Activated naive CD4-positive, alpha-beta T cell treated with Interleukin-2 at 50 U/mL for 16 hours (primary cell): ENCODE results near the gene ANTKMT.

Source experiments
- DNase-seq: peaks from one replicate; pipeline ENCODE4 v3.0.0-alpha.2; 2020

Gene ANTKMT, protein sequence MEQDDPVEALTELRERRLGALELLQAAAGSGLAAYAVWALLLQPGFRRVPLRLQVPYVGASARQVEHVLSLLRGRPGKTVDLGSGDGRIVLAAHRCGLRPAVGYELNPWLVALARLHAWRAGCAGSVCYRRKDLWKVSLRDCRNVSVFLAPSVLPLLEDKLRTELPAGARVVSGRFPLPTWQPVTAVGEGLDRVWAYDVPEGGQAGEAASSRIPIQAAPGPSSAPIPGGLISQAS

DNA sequence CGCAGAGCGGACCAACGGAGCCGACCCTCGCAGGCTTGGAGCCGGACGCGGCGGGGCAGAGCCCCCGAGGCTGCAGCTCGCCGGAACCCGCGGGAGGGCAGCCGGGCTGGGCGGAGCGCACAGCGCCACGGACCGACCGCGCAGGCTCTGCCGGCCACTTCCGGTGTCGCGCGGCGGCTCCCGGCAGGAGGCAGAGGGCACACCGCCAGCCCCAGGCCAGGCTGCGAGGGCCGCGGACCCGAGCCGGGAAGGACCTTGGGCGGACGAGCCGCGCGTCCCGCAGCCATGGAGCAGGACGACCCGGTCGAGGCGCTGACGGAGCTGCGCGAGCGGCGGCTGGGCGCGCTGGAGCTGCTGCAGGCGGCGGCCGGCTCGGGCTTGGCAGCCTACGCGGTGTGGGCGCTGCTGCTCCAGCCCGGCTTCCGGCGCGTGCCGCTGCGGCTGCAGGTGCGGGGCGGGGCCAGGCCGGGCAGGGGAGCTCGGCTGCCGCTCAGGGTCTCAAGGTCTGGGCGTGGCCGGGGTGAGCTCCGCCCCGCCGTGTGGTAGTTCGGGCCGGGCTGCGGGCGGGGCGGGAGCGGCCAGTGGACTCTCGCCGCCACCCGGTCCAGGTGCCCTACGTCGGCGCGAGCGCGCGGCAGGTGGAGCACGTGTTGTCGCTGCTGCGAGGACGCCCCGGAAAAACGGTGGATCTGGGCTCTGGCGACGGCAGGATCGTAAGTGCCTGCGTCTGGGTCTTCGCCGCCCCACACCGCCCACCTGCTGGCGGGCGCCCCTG is at the start of gene ANTKMT:
Gene ANTKMT (plus strand): TSS at position 157 of the 775 bp plus-strand sequence. CDS start 129 bp downstream, at position 286.
- peak; percentile 72 for DNase-seq

- DNase-seq = no peak
Measured at GRCh38 chr16:671353-672131, 49.4 kb upstream of the ANTKMT start.

DNA sequence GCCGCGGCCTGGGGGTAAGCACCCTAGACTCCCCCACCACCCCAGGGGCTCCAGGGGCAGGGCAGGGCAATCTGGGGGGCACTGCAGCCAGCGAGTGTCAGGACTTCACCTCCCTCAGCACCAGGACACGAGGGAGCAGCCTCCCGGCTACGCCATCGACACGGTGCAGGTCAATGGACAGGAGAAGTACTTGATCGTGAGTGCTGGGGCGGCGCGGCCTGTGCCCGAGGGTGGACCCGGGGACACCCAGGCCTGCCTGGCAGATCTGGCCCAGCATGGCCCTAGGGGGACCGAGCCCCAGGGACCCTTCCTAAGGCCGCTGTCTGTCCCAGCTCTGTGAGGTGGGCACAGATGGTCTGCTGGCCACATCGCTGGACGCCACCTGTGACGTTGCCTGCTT is 48.6 kb upstream of the ANTKMT start:
- no peak for DNase-seq

DNA sequence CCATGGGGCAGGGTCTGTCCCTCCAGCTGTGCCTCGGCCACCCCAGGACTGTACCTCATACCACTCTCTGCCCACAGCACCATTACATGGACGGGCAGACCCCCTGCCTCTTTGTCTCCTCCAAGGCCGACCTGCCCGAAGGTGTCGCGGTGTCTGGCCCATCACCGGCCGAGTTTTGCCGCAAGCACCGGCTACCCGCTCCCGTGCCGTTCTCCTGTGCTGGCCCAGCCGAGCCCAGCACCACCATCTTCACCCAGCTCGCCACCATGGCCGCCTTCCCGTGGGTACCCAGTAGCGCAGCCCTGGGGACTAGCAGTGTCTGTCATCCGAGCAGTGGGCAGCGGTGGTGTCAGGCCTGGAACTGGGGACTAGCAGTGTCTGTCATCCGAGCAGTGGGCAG is 48.1 kb upstream of the ANTKMT start:
- no peak for DNase-seq

- DNase-seq = no peak
Measured at GRCh38 chr16:673399-673991, 47.5 kb upstream of the ANTKMT start.

- no peak for DNase-seq
Measured at GRCh38 chr16:674214-674881, 46.6 kb upstream of the ANTKMT start.

DNA sequence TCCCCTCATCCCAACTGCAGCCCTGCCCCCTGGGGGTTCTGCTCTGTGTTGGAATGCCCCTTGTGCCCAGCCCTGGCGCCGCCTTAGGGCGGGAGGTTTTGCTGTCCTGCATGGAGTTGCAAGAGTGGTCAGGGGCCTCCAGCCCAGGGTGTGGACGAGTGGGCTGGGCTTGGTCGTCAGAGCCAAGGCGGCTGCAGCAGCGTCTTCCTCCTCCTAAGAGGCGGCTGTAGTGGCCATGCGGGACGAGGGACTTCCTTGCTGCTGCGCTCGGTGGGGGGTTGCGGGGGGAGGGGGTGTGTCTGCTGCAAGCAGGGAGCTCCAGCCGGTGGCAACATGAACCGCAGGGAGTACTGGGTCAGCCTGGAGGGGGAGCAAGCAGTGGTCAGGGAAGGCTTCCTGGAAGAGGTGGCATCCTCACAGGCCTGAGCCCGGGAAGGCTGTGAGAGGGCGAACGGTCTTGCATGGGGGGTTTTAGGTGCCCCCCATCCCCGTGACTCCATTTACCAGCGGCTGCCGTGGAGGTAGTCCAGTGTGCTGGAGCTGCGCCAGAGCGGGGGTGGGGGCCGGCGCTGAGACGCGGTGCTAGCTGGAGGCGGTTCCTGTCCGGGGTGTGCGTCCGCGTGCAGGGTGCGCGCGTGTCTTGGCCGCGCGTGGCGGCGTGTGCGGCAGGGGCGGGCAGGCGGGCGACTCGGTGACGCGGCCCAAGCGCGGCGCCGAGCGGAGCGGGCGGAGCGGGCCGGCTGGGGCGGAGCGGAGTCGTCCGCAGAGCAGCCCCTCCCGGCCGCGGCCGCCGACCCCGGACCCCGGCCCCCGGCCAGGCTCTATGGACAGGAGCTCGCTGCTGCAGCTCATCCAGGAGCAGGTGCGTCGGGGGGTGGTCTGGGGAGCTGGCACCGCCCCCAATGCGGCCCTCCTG is 45.7 kb upstream of the ANTKMT start, which contains the start of gene RHBDL1:
Gene RHBDL1 (plus strand): TSS at position 704 of the 916 bp plus-strand sequence. CDS start 120 bp downstream, at position 824.
- DNase-seq = peak; percentile 25

DNA sequence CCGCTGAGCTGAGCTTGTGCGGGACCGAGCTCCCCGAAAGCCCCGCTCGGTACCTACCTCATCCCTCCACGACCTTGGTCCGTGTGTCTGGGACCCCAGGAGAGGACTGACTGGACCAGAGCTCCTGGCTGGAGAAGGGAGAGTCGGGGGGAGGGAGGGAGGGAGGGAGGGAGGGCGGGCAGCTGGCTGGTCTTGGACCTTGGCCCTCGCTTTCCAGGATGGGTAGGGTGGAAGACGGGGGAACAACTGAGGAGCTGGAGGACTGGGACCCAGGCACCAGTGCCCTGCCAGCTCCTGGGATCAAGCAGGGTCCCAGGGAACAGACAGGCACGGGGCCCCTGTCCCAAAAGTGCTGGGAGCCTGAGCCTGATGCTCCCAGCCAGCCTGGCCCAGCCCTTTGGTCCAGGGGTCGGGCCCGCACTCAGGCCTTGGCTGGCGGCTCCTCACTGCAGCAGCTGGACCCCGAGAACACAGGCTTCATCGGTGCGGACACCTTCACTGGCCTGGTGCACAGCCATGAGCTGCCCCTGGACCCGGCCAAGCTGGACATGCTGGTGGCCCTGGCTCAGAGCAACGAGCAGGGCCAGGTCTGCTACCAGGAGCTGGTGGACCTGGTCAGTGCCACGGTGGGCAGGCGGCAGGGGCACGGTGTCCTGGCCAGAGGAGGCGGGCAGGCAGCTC is 44.9 kb upstream of the ANTKMT start:
- no peak for DNase-seq

- no peak for DNase-seq
Measured at GRCh38 chr16:676565-676902, 44.4 kb upstream of the ANTKMT start.

- DNase-seq = peak; percentile 28
Measured at GRCh38 chr16:676913-677312, 44.0 kb upstream of the ANTKMT start.

DNA sequence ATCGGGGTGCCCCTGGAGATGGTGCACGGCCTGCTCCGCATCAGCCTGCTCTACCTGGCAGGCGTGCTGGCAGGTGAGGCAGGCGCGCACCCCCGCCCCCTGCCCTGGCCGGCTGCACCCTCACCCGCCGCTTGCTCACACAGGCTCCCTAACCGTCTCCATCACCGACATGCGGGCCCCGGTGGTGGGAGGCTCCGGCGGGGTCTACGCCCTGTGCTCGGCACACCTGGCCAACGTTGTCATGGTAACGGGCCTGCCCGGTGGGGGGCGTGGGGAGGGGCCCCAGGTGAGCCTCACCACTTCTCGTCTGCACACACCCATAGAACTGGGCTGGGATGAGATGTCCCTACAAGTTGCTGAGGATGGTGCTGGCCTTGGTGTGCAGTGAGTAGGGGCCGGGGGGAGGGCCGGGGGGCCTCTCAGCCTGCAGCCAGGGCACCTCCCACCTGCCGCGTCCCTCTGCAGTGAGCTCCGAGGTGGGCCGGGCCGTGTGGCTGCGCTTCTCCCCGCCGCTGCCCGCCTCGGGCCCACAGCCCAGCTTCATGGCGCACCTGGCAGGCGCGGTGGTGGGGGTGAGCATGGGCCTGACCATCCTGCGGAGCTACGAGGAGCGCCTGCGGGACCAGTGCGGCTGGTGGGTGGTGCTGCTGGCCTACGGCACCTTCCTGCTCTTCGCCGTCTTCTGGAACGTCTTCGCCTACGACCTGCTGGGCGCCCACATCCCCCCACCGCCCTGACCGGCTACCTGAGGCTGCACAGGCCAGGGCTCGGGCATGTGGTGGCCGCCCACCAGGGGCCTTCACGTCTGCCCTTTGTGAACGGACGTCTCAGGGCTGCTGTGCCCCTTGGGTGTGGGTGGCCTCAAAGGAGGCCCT is 43.4 kb upstream of the ANTKMT start:
- no peak for DNase-seq

GRCh38 chr16:678209-678857 is 42.6 kb upstream of the ANTKMT start:
- no peak for DNase-seq

DNA sequence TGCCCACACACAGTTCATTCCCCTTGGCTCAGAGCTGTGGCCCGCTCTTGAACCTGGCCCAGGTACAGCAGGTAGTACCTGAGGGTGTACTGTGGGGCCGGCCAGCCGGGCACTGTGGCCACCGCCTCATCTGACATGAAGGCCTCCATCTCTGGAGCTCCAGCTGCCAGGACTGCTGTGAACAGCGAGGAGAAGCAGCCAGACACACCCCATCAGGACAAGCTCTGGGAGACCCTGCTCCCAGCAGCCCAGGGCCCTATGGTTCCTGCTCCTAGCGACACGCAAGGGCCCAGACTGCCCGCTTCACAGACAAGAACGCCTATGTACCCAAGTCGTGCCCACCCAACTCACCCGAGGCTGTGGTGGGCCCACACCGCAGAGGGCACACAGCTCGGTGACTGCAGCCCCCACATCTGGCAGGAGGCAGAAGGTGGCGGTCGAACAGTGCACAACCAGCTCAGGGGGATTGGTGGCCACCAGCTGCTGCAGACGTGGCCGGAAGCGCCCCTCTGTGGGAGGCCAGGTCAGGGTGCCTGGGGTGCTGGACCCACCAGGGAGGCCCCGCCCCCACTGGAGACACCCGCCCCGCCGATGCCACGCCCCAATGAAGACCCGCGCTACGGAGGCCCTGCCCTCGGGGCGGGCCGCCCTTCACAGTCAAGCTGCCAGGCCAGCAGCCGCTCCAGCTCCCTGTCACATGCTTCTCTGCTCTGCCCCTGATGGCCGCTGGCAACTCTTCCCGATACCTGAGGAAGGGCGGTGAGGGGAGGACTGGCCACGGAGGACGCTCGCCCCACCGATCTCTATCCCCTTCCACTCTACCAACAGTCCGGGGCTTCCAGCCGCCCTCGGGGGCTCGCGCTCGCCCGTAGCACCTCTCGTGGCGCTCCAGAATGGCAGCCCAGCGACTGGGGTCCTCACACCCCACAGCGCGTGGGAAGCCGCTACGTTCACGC is 41.8 kb upstream of the ANTKMT start:
- DNase-seq = peak; percentile 53

DNA sequence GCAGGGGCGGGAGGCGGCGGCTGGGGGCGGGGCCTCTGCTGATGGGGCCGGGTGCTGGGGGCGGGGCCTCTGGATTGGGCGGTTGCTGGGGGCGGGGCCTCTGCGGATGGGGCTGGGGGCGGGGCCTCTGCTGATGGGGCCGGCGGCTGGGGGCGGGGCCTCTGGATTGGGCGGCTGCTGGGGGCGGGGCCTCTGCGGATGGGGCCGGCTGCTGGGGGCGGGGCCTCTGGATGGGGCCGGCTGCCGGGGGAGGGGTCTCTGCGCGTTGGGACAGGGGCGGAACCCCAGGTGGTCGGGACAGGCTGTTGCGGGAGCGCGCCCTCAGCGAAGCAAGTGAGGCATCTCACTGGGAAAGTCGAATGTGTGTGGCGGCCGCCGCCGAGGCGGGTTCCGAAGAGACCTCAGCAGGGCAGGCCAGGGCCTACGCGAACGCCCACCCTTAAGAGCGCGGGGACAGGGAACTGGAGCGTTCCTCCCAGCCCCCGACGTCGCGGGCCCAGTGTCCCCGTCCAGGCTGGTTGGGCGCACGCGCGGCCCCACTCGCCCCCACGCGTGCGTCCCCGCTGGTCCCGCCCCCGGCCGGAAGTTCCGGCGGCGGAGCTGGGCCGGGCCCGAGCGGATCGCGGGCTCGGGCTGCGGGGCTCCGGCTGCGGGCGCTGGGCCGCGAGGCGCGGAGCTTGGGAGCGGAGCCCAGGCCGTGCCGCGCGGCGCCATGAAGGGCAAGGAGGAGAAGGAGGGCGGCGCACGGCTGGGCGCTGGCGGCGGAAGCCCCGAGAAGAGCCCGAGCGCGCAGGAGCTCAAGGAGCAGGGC is 40.9 kb upstream of the ANTKMT start, which contains the start of gene STUB1:
Gene STUB1 (plus strand): TSS at position 597 of the 811 bp plus-strand sequence. CDS start 116 bp downstream, at position 713.
- peak; percentile 88 for DNase-seq

GRCh38 chr16:680625-680945 is 40.4 kb upstream of the ANTKMT start:
- DNase-seq = no peak

GRCh38 chr16:680967-681745 is 39.8 kb upstream of the ANTKMT start:
- DNase-seq = no peak
